PC-9 (cell line): ENCODE measurements around the gene FABP7.

Experiments used
- EZH2 ChIP-seq: fragments of 200-600 bp; sonication (generic); IDR thresholded peaks from 2 replicates; pipeline ENCODE4 v1.8.0; 2017; ENCODE audit warnings: antibody characterized with exemption, low read depth
- TF ChIP-seq, protein P1 (sequence below): fragments of 200-600 bp; sonication (generic); conservative IDR thresholded peaks from 2 replicates; pipeline ENCODE4 v1.6.1; 2017; ENCODE audit warnings: mixed run types, antibody characterized with exemption, mild to moderate bottlenecking, moderate library complexity

- TF ChIP-seq, protein P1, sequence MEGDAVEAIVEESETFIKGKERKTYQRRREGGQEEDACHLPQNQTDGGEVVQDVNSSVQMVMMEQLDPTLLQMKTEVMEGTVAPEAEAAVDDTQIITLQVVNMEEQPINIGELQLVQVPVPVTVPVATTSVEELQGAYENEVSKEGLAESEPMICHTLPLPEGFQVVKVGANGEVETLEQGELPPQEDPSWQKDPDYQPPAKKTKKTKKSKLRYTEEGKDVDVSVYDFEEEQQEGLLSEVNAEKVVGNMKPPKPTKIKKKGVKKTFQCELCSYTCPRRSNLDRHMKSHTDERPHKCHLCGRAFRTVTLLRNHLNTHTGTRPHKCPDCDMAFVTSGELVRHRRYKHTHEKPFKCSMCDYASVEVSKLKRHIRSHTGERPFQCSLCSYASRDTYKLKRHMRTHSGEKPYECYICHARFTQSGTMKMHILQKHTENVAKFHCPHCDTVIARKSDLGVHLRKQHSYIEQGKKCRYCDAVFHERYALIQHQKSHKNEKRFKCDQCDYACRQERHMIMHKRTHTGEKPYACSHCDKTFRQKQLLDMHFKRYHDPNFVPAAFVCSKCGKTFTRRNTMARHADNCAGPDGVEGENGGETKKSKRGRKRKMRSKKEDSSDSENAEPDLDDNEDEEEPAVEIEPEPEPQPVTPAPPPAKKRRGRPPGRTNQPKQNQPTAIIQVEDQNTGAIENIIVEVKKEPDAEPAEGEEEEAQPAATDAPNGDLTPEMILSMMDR, result no peak
- TF ChIP-seq EZH2, result no peak
Measured at GRCh38 chr6:122817358-122817757, 37.8 kb downstream of the FABP7 start.
